ENCODE measurements around the gene MTHFD1L. TPM values are rescaled to one million over a fixed set of nuclear protein-coding genes. Genes with fewer than 3 reads are reported as not detected.

MTHFD1L gene
- polyA plus RNA-seq, 3 donors = 0.25 to 1.3 (median 0.39) TPM

DNA sequence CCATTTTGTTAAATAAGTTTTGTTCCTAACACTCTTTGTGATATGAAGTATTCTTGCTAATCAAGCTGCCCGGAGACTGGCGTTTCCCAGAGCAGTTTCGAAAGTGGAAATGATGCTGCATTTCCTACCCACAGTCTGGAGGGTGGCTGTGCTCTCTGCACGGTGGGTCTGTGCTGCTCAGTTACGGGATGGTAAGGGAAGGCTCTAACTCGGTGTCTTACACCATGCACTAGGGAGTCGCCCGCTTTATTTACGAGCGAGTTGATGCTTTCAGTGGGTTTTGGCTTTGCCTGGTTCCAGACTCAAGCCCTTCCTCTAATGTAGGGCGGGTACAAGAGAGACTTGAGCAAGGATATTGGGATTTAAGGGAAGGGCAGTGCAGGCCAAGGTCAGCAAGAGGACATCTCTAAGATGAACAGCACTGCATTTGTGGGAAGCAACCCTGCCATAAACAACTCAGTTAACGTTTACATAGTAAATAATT lies 194.2 kb downstream of the MTHFD1L start:
- TF ChIP-seq, protein P1, sequence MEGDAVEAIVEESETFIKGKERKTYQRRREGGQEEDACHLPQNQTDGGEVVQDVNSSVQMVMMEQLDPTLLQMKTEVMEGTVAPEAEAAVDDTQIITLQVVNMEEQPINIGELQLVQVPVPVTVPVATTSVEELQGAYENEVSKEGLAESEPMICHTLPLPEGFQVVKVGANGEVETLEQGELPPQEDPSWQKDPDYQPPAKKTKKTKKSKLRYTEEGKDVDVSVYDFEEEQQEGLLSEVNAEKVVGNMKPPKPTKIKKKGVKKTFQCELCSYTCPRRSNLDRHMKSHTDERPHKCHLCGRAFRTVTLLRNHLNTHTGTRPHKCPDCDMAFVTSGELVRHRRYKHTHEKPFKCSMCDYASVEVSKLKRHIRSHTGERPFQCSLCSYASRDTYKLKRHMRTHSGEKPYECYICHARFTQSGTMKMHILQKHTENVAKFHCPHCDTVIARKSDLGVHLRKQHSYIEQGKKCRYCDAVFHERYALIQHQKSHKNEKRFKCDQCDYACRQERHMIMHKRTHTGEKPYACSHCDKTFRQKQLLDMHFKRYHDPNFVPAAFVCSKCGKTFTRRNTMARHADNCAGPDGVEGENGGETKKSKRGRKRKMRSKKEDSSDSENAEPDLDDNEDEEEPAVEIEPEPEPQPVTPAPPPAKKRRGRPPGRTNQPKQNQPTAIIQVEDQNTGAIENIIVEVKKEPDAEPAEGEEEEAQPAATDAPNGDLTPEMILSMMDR (IDR thresholded peaks at IDR 0.05) = no peak
- intact Hi-C loops (cut with micrococcal nuclease) = loop anchor here in 1 of 2 donors (10.0 kb wide), 1 partner anchor 45 kb away; no protein-coding TSS in a partner anchor
- no peak overlapping the region for H3K9ac ChIP-seq (ENCODE audit: insufficient read depth, low read length, poor library complexity, severe bottlenecking)
- peak overlapping the region; percentile 68 for H2AFZ ChIP-seq (ENCODE audit: insufficient read depth, low read depth, low read length, poor library complexity, severe bottlenecking)
- H3K36me3 ChIP-seq (replicated peaks in 1 of 2; ENCODE audit: control insufficient read depth in 1 of 2, insufficient read depth in 2 of 2, low read length in 2 of 2) = no peaks in the 10 kb centered on the region
- peak overlapping the region; percentile 43 for H3K4me2 ChIP-seq (replicated peaks; ENCODE audit: extremely low read depth, low read length, poor library complexity, severe bottlenecking)
- no peaks in the 10 kb centered on the region for H3K79me2 ChIP-seq (ENCODE audit: insufficient read depth, low read length)
- peaks cover 17% of the 10 kb centered on the region for H3K4me1 Mint-ChIP-seq
- H3K27me3 ChIP-seq (ENCODE audit: control insufficient read depth in 2 of 2, insufficient read depth in 2 of 2, low read length in 2 of 2) = no peaks in the 10 kb centered on the region
- H3K4me3 ChIP-seq (replicated peaks in 1 of 3; ENCODE audit: low read depth in 2 of 3, low read length in 3 of 3) = peak overlapping the region in 1 of 3 experiments; percentile 45
- peaks cover 0 to 1% (median 0%) of the 10 kb centered on the region in 3 donors for H3K27me3 Mint-ChIP-seq (ENCODE audit: low read depth in 3 of 3)
- H3K36me3 Mint-ChIP-seq = peaks cover 0 to 3% of the 10 kb centered on the region in 2 donors
- peak overlapping the region in 1 of 2 donors; percentile 29 for H3K27ac ChIP-seq (ENCODE audit: low read depth in 1 of 2, low read length in 2 of 2)
- peak overlapping the region; percentile 60 to 80 for H3K4me3 Mint-ChIP-seq
- H3K9me3 Mint-ChIP-seq = peaks cover 0 to 1% (median 0%) of the 10 kb centered on the region in 7 donors
- H4K20me1 ChIP-seq (ENCODE audit: insufficient read depth, low read length) = no peaks in the 10 kb centered on the region
- DNase-seq = peak; percentile 50 to 72 (median 59)
- 2% methylated on average over 8 of the region's 12 CpGs for WGBS (ENCODE audit: insufficient coverage)
- no peaks in the 10 kb centered on the region for H3K9me3 ChIP-seq (replicated peaks in 1 of 2; ENCODE audit: control insufficient read depth in 1 of 2, insufficient read depth in 1 of 2, low read length in 2 of 2)
- H3K4me1 ChIP-seq (ENCODE audit: control insufficient read depth in 1 of 2, insufficient read depth in 2 of 2, low read length in 2 of 2) = peaks cover 14% of the 10 kb centered on the region in 2 donors
- H3K27ac Mint-ChIP-seq = peak overlapping the region in 6 of 7 donors; percentile 20 to 89 (median 81)

- H3K9ac ChIP-seq (ENCODE audit: insufficient read depth, low read length, poor library complexity, severe bottlenecking) = no peak overlapping the region
- H4K20me1 ChIP-seq (ENCODE audit: insufficient read depth, low read length) = no peaks in the 10 kb centered on the region
- Mint-ChIP-seq H3K4me3 (peak overlapping the region in 1 of 2 donors; percentile 80), H3K27me3 (ENCODE audit: low read depth in 3 of 3) (peaks cover 0 to 1% (median 0%) of the 10 kb centered on the region in 3 donors), H3K36me3 (peaks cover 0 to 3% of the 10 kb centered on the region in 2 donors), H3K4me1 (peaks cover 17% of the 10 kb centered on the region), H3K9me3 (peaks cover 0 to 1% (median 0%) of the 10 kb centered on the region in 7 donors), H3K27ac (peak overlapping the region in 4 of 7 donors; percentile 21 to 86 (median 79))
- H3K4me2 ChIP-seq (replicated peaks; ENCODE audit: extremely low read depth, low read length, poor library complexity, severe bottlenecking) = peak overlapping the region; percentile 43
- H3K4me3 ChIP-seq (replicated peaks in 1 of 3; ENCODE audit: low read depth in 2 of 3, low read length in 3 of 3) = peak overlapping the region in 1 of 3 experiments; percentile 45
- H3K79me2 ChIP-seq (ENCODE audit: insufficient read depth, low read length) = no peaks in the 10 kb centered on the region
- peak overlapping the region; percentile 68 for H2AFZ ChIP-seq (ENCODE audit: insufficient read depth, low read depth, low read length, poor library complexity, severe bottlenecking)
- WGBS (ENCODE audit: insufficient coverage) = 95% methylated on average over 5 of the region's 8 CpGs
- peak in 2 of 3 donors; percentile 12 to 46 for DNase-seq
- H3K27ac ChIP-seq (ENCODE audit: low read depth in 1 of 2, low read length in 2 of 2) = peak overlapping the region in 1 of 2 donors; percentile 29
- peaks cover 14% of the 10 kb centered on the region in 2 donors for H3K4me1 ChIP-seq (ENCODE audit: control insufficient read depth in 1 of 2, insufficient read depth in 2 of 2, low read length in 2 of 2)
- intact Hi-C loops (cut with micrococcal nuclease) = loop anchor here in 1 of 2 donors (10.0 kb wide), 1 partner anchor 45 kb away; no protein-coding TSS in a partner anchor
- TF ChIP-seq, protein P1 (IDR thresholded peaks at IDR 0.05) = no peak
- H3K9me3 ChIP-seq (replicated peaks in 1 of 2; ENCODE audit: control insufficient read depth in 1 of 2, insufficient read depth in 1 of 2, low read length in 2 of 2) = no peaks in the 10 kb centered on the region
- H3K27me3 ChIP-seq (ENCODE audit: control insufficient read depth in 2 of 2, insufficient read depth in 2 of 2, low read length in 2 of 2) = no peaks in the 10 kb centered on the region
- no peaks in the 10 kb centered on the region for H3K36me3 ChIP-seq (replicated peaks in 1 of 2; ENCODE audit: control insufficient read depth in 1 of 2, insufficient read depth in 2 of 2, low read length in 2 of 2)
Observed at GRCh38 chr6:151060096-151060765, 194.7 kb downstream of the MTHFD1L start.

Data from CD14-positive monocyte (primary cell).